ENCODE data around the gene HAX1.
"Not testable (repeated sequence)": the region's sequence is repeated elsewhere in the genome, so short reads cannot be mapped to it uniquely, and the experiment has no call there.

The HAX1 gene

DNA sequence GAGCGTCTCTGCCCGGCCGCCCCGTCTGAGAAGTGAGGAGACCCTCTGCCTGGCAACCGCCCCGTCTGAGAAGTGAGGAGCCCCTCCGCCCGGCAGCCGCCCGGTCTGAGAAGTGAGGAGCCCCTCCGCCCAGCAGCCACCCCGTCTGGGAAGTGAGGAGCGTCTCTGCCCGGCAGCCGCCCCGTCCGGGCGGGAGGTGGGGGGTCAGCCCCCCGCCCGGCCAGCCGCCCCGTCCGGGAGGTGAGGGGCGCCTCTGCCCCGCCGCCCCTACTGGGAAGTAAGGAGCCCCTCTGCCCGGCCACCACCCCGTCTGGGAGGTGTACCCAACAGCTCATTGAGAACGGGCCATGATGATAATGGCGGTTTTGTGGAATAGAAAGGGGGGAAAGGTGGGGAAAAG is 15.2 kb downstream of the HAX1 start:
- DNase-seq (ENCODE audit: low spot score) = not testable (repeated sequence)

DNA sequence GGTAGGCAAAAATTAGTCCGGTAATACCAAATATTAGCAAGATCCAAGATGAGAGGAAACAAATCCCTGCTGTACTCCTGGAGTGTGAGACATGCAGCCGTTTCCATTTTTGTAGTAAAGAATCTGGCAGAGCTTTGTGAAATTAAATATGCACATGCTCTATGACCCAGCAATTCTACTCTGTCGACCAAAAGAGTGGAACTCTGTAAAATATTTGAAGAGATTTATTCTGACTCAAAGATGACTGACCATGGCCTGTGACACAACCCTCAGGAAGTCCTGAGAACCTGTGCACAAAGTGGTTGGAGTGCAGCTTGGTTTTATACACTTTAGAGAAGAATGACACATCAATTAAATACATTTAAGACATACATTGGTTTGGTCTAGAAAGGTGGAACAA is 16.2 kb downstream of the HAX1 start:
- DNase-seq (ENCODE audit: low spot score) = no peak

DNA sequence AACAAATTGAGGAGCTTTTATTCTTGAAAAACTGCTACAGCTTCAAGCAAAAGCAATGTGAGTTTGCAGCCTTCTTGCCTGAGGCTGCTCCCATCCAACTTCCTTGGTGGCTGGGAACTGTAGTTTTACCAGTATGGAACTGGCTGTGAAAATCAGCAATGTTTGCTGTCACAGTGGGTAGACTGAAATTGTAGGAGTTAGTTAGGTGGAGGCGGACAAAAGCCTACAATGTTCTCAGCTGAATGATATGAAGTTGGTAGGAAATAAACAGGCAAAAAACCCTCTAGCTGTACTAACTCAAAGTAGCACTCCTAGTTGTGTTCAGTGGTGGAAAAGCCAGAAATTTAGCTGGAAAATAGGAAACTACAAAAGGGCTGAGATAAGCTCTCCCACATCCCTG is 18.5 kb downstream of the HAX1 start:
- no peak for DNase-seq (ENCODE audit: low spot score)

DNA sequence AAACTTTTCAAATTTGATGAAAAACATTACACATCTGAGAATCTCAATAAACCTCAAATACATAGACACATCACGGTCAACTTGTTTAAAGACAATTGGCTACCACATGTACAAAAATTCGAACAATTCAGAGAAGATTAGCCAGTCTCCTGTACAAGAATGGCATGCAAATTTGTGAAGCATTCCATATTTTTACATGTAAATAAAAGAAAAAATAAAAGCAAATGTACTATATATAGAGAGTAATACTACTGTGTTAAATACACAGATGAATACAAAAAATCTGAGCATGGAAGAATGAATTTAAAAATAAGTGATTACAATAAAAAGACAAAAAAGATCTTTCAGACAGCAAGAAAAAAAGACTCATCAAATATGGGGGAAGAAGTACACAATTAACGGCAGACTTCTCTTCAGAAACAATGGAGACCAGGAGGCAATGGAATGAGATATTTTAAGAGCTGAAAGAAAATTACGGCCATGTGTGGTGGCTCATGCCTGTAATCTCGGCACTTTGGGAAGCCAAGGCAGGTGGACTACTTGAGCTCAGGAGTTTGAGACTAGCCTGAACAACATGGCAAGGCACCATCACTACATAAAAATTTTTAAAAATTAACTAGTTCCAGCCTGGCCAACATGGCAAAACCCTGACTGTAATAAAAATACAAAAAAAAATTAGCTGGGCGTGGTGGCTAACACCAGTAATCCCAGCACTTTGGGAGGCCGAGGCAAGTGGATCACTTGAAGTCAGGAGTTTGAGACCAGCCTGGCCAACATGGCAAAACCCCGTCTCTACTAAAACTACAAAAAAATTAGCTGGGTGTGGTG is 23.2 kb downstream of the HAX1 start:
- DNase-seq (ENCODE audit: low spot score) = no peak

DNA sequence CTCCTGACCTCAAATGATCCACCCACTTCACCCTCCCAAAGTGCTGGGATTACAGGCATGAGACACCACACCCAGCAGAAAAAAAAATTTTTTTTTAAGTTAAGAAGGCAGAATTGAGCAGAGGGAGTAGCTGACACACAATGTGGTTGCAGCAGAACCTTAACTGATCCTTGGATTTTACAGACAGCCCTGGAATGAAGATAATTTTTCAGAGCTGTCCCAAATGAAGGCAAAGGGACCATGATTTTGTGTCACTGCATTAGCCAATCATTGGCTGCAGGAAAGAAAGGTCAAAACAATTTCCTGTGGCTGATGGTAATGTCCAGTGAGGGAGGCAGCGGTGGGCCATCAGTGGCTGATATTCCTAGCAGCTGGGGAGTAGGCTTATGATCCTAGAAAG is 29.2 kb downstream of the HAX1 start:
- no peak for DNase-seq (ENCODE audit: low spot score)

DNA sequence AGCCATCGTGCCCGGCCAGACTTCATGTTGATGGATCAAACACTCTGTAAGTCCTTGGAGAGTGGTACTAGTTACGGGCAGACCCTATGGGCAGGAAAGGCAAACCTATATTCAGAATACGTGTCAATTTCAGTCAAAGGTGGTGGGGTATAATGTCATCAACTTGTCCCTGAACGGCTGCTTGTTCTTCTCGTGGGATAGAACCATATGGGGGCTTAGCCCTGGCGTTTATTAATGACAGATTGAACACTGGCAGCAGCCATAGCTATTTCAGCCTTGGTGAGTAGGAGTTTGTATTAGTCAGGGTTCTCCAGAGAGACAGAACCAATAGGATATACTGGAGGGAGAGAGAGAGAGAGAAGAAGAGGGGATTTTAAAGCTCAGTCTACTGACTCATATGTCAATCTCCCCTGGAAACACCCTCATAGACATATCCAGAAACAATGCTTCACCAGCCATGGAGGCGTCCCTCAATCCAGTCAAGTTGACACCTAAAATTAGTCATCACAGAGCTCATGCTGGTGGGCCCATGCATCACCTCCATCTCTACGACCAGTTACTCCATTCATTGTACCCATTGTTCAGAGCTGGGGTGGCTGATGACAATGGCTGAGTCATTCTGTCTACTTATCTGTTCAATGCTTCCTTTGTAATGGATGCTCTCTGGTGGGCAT is 32.4 kb downstream of the HAX1 start:
- DNase-seq (ENCODE audit: low spot score) = no peak

DNA sequence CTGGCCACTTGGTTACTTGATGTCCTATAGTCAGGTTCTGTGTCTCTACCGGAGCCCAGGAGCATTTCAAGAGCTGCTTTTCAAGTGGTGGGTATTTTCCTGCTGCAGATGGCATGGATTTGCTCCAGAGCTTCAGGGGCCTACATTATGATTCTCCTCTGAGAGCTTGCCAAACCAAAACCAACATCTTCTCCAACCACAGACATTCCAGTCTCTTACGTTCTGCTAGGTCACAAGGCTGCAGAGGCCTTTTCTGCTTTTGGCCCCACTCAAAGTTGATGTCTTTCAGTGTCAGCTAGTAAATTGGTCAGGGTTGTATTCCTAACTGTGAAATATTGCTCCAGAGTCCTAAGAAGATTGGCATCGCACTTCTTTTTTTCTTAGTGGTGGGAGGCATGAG is 33.7 kb downstream of the HAX1 start:
- no peak for DNase-seq (ENCODE audit: low spot score)

DNA sequence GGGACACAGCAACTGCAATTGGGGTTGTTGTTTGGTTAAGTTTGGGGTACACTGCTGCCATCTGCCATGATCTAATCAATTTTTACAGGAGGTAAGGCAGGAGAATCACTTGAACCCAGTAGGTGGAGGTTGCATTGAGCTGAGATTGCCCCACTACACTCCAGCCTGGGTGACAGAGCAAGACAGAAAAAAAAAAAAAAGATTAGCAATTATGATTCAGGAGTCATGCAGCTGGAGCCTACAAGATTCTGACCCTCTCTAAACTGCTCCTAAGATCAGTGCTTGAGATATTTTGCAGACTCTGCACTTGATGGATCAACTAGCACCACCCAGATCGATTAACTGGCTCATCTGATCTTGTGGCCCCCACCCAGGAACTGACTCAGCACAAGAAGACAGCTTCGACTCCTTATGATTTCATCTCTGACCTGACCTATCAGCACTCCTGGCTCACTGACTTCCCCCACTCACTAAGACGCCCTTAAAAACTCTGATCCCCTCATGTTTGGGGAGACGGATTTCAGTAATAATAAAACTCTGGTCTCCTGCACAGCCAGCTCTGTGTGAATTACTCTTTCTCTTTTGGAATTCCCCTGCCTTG is 35.3 kb downstream of the HAX1 start:
- DNase-seq (ENCODE audit: low spot score) = not testable (repeated sequence)

DNA sequence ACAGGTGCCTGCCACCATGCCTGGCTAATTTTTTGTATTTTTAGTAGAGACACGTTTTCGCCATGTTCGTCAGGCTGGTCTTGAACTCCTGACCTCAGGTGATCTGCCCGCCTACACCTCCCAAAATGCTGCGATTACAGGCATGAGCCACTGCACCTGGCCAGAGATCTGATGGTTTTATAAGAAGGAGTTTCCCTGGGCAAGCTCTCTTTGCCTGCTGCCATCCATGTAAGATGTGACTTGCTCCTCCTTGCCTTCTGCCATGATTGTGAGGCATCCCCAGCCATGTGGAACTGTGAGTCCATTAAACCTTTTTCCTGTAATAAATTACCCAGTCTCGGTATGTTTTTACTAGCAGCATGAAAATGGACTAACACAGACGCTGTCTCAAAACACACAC is 36.7 kb downstream of the HAX1 start:
- DNase-seq (ENCODE audit: low spot score) = not testable (repeated sequence)

DNA sequence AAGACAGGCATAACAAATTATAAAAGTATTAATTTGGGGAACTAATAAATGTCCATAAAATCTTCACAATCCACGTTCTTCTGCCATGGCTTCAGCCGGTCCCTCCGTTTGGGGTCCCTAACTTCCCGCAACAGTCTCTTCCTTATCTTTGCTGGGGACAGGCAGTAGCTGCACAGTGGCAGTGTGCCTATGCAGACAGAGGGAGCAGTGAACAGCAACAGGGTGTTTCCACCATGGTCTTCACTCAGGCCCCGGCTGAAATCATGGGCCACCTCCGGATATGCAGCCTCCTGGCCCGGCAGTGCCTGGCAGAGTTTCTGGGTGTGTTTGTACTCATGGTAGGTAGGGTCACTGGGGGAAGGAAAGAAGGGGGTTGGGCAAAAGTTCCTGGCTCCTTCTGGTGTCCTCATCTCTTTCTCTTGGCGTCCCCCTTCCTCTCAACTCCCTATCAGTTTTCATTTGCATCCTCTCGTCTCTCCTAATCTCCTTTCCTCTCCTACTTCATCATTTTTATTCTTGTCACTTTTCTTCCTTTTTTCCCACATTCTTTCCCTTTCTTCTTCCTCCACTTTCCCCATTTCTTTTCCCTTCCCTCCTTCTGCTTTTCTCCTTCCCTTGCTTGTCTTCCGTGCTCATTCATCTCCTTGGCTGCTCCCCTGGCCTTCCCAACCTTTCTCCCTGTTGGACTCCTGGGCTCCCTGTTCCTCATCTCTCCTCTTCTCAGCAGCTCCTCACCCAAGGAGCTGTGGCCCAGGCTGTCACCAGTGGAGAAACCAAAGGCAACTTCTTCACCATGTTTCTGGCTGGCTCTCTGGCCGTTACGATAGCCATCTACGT is 40.0 kb downstream of the HAX1 start:
- not testable (repeated sequence) for DNase-seq (ENCODE audit: low spot score)

DNA sequence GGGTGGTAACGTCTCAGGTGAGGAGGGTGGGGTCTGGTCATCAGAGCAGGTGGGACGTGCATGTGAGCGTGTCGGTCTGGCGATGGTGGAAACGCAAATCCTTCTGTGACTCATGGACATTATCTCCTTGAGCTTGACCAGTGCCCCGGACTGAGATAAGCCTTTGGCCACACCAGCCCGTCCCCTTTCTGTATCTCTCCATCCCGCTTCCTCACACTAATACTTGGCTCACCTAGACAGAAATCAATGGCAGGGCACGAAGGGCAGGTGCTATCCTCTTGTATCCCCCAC is 40.6 kb downstream of the HAX1 start:
- DNase-seq (ENCODE audit: low spot score) = no peak

DNA sequence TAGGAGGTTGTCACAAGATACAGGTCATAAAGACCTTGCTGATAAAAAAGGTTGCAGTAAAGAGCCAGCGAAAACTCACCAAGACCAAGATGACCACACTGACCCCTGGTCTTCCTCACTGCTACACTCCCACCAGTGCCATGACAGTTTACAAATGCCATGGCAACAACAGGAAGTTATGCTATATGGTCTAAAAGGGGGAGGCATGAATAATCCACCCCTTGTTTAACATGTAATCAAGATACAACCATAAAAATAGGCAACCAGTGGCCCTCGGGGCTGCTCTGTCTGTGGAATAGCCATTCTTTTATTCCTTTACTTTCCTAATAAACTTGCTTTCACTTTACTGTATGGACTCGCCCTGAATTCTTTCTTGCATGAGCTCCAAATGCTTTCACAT is 41.8 kb downstream of the HAX1 start:
- DNase-seq (ENCODE audit: low spot score) = not testable (repeated sequence)

DNA sequence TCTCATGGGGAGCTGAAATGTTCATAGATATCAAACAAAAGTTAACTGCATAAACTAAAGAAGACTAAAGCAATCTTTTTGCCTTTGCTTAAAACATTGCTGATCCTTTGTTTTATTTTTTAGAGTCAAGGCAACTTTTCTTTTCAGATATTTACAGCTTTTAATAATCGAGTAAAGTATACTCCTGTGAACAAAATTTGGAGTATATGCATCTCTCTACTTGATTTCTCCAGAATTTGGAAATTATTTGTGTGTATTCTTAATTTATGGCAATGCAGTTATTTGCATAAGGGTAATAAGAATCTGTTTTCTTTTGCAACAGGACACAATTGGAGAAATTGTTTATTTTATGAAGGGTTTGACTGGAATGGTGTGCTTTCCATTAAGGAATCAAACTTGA is 44.3 kb downstream of the HAX1 start:
- no peak for DNase-seq (ENCODE audit: low spot score)

DNA sequence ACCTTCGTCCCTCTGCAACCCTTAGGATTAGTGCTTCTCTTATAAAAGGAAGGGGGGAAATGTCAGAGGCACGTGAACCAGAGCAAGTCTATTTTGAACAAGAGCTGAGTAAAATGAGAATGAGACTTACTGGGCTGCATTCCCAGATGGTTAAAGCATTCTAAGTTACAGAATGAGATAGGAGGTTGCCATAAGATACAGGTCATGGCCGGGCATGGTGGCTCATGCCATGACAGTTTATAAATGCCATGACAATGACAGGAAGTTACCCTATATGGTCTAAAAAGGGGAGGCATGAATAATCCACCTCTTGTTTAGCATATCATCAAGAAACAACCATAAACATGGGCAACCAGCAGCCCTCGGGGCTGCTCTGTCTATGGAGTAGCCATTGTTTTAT is 46.0 kb downstream of the HAX1 start:
- no peak for DNase-seq (ENCODE audit: low spot score)

DNA sequence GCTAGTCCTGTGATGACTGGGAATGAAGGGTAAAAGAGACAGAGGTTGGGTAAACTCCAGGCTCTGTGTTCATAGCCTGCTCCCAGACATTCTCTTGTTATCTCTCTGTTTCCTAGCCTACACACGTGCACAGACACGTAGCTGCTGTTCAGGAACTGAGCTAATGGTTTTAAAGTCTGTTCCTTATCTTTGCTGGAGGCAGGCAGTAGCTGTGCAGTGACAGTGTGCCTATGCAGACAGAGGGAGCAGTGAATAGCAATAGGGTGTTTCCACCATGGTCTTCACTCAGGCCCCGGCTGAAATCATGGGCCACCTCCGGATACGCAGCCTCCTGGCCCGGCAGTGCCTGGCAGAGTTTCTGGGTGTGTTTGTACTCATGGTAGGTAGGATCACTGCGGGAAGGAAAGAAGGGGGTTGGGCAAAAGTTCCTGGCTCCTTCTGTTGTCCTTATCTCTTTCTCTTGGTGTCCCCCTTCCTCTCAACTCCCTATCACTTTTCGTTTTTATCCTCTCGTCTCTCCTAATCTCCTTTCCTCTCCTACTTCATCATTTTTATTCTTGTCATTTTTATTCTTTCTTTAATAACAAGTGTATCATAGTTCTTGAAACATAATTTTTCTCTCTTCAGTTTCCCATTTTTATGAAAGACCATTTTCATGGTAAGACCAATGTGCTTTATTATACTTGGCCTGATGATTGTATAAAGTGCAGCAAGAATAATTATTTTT is 48.6 kb downstream of the HAX1 start, which contains the start of gene AQP10:
AQP10 (plus strand) TSS at position 212 of the 727 bp plus-strand sequence; CDS start at position 275, 63 bp downstream.
- DNase-seq (ENCODE audit: low spot score) = peak; percentile 42

DNA sequence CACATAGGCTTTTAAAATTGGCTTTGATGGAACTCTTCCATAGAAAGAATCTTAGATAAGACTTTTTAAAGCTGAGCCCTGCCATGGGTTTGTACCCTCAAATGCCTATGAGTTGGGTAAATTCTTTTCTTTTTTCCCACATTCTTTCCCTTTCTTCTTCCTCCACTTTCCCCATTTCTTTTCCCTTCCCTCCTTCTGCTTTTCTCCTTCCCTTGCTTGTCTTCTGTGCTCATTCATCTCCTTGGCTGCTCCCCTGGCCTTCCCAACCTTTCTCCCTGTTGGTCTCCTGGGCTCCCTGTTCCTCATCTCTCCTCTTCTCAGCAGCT is 49.1 kb downstream of the HAX1 start:
- not testable (repeated sequence) for DNase-seq (ENCODE audit: low spot score)

DNA sequence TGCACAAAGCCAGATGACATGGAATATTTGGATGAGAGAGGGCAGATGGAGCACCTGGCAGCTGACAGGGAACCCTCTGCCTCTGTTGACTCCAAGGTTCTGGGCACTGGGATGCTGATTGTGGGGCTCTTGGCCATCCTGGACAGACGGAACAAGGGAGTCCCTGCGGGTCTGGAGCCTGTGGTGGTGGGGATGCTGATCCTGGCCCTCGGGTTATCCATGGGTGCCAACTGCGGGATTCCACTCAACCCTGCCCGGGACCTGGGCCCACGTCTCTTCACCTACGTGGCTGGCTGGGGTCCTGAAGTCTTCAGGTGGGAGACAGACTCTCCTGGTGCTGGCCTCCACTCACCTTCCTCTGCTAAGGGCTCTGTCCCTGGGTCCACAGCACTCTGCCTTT is 51.1 kb downstream of the HAX1 start:
- DNase-seq (ENCODE audit: low spot score) = no peak

DNA sequence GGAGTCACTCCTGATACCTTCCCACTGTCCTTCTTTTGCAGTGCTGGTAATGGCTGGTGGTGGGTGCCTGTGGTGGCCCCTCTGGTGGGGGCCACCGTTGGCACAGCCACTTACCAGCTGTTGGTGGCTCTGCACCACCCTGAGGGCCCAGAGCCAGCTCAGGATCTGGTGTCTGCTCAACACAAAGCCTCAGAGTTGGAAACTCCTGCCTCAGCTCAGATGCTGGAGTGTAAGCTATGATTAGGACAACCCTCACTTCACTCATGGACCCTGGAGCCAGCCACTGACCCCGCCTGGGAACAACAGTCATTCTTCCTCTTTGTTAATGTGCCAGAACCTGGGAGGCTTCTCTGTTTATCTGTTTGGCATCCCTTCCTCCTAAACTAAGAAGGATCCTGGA is 51.8 kb downstream of the HAX1 start:
- DNase-seq (ENCODE audit: low spot score) = no peak

DNA sequence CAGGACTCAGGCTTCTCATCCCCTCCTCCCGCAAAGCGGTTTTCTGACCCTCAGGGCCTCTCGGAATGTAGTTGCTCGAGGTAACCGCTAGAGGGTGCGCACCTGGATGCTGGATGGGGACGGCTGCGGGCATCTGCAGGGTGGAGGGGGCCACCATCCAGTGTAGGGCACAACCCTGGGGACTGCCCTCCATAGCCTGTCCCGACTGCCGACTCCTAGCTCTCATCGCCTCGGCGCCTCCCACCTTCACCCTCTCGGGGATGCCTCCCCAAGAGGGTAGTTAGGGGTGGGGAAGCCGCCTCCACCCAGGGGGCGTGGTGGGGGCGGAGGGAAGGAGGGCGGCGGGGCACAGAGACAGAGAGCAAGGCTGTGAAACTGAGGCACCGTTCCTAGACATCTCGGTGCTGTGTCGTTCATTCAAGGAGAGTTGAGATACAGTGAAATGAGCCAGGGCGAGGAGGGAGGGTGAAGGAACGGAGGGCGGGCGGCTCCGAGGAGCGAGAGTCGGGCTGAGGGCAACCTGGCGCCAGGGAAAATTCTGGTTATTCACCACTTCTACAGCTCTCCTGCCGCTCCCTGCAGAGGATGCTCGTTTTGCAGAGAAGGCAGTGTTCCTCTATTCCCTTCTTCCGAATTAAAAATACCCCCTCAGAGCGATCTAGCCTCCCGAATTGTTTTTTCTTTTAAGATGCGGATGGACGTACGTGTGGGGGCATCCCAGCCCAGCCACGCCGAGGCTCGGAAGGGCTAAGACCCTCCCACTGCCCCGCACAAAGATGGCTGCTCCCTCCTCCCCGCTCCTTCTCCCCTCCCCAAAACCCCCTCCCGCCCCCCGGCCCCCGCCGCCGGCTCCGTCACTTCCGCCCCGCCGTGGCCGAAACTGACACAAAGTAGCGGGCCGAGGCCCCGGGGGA is 52.5 kb downstream of the HAX1 start, which contains the start of gene ATP8B2:
ATP8B2 (plus strand) TSS at position 857 of the 914 bp plus-strand sequence. CDS start 2,617 bp downstream, outside the sequence.
- peak; percentile 80 for DNase-seq (ENCODE audit: low spot score)

All from hematopoietic multipotent progenitor cell treated with erythropoietin and hydrocortisone succinate and interleukin-3 and kit ligand, for 15 days (in vitro differentiated cells).